Neural progenitor cell (in vitro differentiated cells): Measurements from ENCODE around the gene SERPINB6. TPM values are rescaled to one million over a fixed set of nuclear protein-coding genes. Genes with fewer than 3 reads are reported as not detected.

ENCODE experiments used
- DNase-seq: peaks from one replicate; pipeline ENCODE4 v3.0.0-alpha.2; 2016; ENCODE audit warnings: low spot score
- H2AFZ ChIP-seq: fragments of 200-600 bp; sonication (generic); replicated peaks from 2 replicates; pipeline ENCODE4 v1.6.1; 2016; ENCODE audit warnings: antibody characterized with exemption
- H3F3A ChIP-seq: fragments of 200-600 bp; sonication (generic); 2 replicates; pipeline ENCODE4 v1.6.1; 2016; ENCODE audit warnings: antibody characterized with exemption, low read depth
- H3K27ac ChIP-seq: fragments of 200-600 bp; sonication (generic); 2 replicates; pipeline ENCODE4 v1.5.1; 2016; ENCODE audit warnings: mild to moderate bottlenecking
- H3K27me3 ChIP-seq: fragments of 200-600 bp; sonication (generic); 2 replicates; pipeline ENCODE4 v1.6.1; 2016; ENCODE audit warnings: mild to moderate bottlenecking, moderate library complexity
- H3K36me3 ChIP-seq: fragments of 200-600 bp; sonication (generic); 2 replicates; pipeline ENCODE4 v1.5.1; 2016
- H3K4me1 ChIP-seq: fragments of 200-600 bp; sonication (generic); 2 replicates; pipeline ENCODE4 v1.6.1; 2016; ENCODE audit warnings: mixed run types
- H3K4me2 ChIP-seq: fragments of 200-600 bp; sonication (generic); 2 replicates; pipeline ENCODE4 v1.6.1; 2016
- H3K4me3 ChIP-seq: fragments of 200-600 bp; sonication (generic); 2 replicates; pipeline ENCODE4 v1.5.1; 2016
- H3K79me2 ChIP-seq: fragments of 200-600 bp; sonication (generic); 2 replicates; pipeline ENCODE4 v1.6.1; 2016; ENCODE audit warnings: low read depth
- H3K9ac ChIP-seq: fragments of 200-600 bp; sonication (generic); 2 replicates; pipeline ENCODE4 v1.6.1; 2016
- H3K9me3 ChIP-seq: fragments of 200-600 bp; sonication (generic); 2 replicates; pipeline ENCODE4 v1.5.1; 2016; ENCODE audit warnings: low read depth
- H4K20me1 ChIP-seq: fragments of 200-600 bp; sonication (generic); 2 replicates; pipeline ENCODE4 v1.6.1; 2016; ENCODE audit warnings: low read depth
- H3K27ac Mint-ChIP-seq: 3 replicates; pipeline ENCODE4 v1.8.0; 2021; ENCODE audit warnings: mixed read lengths
- H3K27me3 Mint-ChIP-seq: 2 replicates; pipeline ENCODE4 v1.8.0; 2022; ENCODE audit warnings: low read depth, mild to moderate bottlenecking, inconsistent platforms, moderate library complexity, mixed read lengths; ENCODE audit not compliant: insufficient read depth
- H3K36me3 Mint-ChIP-seq: 3 replicates; pipeline ENCODE4 v1.8.0; 2021; ENCODE audit warnings: mixed read lengths
- H3K4me1 Mint-ChIP-seq: 3 replicates; pipeline ENCODE4 v1.8.0; 2021; ENCODE audit warnings: mixed read lengths
- H3K4me3 Mint-ChIP-seq: 3 replicates; pipeline ENCODE4 v1.8.0; 2021; ENCODE audit warnings: mild to moderate bottlenecking, moderate library complexity, mixed read lengths
- H3K9me3 Mint-ChIP-seq: 3 replicates; pipeline ENCODE4 v1.8.0; 2020; ENCODE audit warnings: mixed read lengths
- CTCF ChIP-seq: fragments of 200-600 bp; sonication (generic); IDR thresholded peaks from 2 replicates; pipeline ENCODE4 v1.5.1; 2017; ENCODE audit warnings: antibody characterized with exemption, mild to moderate bottlenecking
- EZH2 ChIP-seq: fragments of 200-600 bp; sonication (generic); IDR thresholded peaks from 2 replicates; pipeline ENCODE4 v1.6.1; 2017; ENCODE audit warnings: antibody characterized with exemption, mild to moderate bottlenecking, moderate library complexity
- EZH2phosphoT487 ChIP-seq: fragments of 200-600 bp; sonication (generic); IDR thresholded peaks from 2 replicates; pipeline ENCODE4 v1.6.1; 2017; ENCODE audit warnings: antibody characterized with exemption
- total RNA-seq: library from RNA; depleted of rRNA; stranded (reverse); fragments of >200 nt; gene quantifications from 2 replicates; pipeline ENCODE4 v1.2.3, GENCODE V29; 2015; ENCODE audit warnings: low replicate concordance

The SERPINB6 gene
- total RNA-seq, 1 donor from 2014 or later, result 13.3 TPM

- no peaks in the 10 kb centered on the region for H3K79me2 ChIP-seq
- H3K36me3 Mint-ChIP-seq, result peaks cover 9% of the 10 kb centered on the region
- no peak overlapping the region for H2AFZ ChIP-seq
Observed at GRCh38 chr6:2920671-2921112, 50.7 kb downstream of the SERPINB6 start.

GRCh38 chr6:2919886-2920285, 51.5 kb downstream of the SERPINB6 start:
- Histone ChIP-seq H3K4me1 (peaks cover 22% of the 10 kb centered on the region), H3K36me3 (no peaks in the 10 kb centered on the region), H3K9me3 (no peaks in the 10 kb centered on the region), H3K4me3 (no peak overlapping the region), H3K9ac (no peak overlapping the region), H2AFZ (no peak overlapping the region), H3K27ac (no peak overlapping the region), H3K79me2 (no peaks in the 10 kb centered on the region), H3K27me3 (no peaks in the 10 kb centered on the region), H3F3A (peaks cover 12% of the 10 kb centered on the region), H3K4me2 (no peak overlapping the region), H4K20me1 (no peaks in the 10 kb centered on the region)
- no peak for DNase-seq
- peak overlapping the region; percentile 61 for H3K4me3 Mint-ChIP-seq
- TF ChIP-seq EZH2phosphoT487, result no peak
- no peak for TF ChIP-seq CTCF
- TF ChIP-seq EZH2, result no peak
- H3K36me3 Mint-ChIP-seq, result peaks cover 9% of the 10 kb centered on the region
- H3K27ac Mint-ChIP-seq, result peak overlapping the region; percentile 92
- H3K4me1 Mint-ChIP-seq, result peaks cover 32% of the 10 kb centered on the region
- peaks cover 22% of the 10 kb centered on the region for H3K9me3 Mint-ChIP-seq
- peaks cover 21% of the 10 kb centered on the region for H3K27me3 Mint-ChIP-seq

More at GRCh38 chr6:2920671-2921112, 50.7 kb downstream of the SERPINB6 start:
- Histone ChIP-seq H3K27ac (no peak overlapping the region), H3K36me3 (no peaks in the 10 kb centered on the region), H3F3A (peaks cover 20% of the 10 kb centered on the region), H4K20me1 (no peaks in the 10 kb centered on the region), H3K9me3 (no peaks in the 10 kb centered on the region), H3K27me3 (no peaks in the 10 kb centered on the region), H3K4me2 (no peak overlapping the region), H3K4me3 (no peak overlapping the region), H3K4me1 (peaks cover 27% of the 10 kb centered on the region), H3K9ac (no peak overlapping the region)
- no peak for DNase-seq
- Mint-ChIP-seq H3K27ac (no peak overlapping the region), H3K4me1 (peaks cover 33% of the 10 kb centered on the region), H3K9me3 (peaks cover 22% of the 10 kb centered on the region), H3K4me3 (no peak overlapping the region), H3K27me3 (peaks cover 21% of the 10 kb centered on the region)
- TF ChIP-seq EZH2 (no peak), EZH2phosphoT487 (no peak), CTCF (no peak)

GRCh38 chr6:2919401-2919800, 52.0 kb downstream of the SERPINB6 start:
- H3K4me1 Mint-ChIP-seq, result peaks cover 32% of the 10 kb centered on the region
- DNase-seq, result no peak
- H3F3A ChIP-seq, result peaks cover 12% of the 10 kb centered on the region
- H3K27ac ChIP-seq, result no peak overlapping the region
- H3K79me2 ChIP-seq, result no peaks in the 10 kb centered on the region
- H3K4me3 Mint-ChIP-seq, result peak overlapping the region; percentile 10
- no peak overlapping the region for H3K4me2 ChIP-seq
- H4K20me1 ChIP-seq, result no peaks in the 10 kb centered on the region
- H3K27me3 ChIP-seq, result no peaks in the 10 kb centered on the region
- peaks cover 21% of the 10 kb centered on the region for H3K27me3 Mint-ChIP-seq
- no peak overlapping the region for H2AFZ ChIP-seq
- no peak overlapping the region for H3K9ac ChIP-seq
- no peaks in the 10 kb centered on the region for H3K9me3 ChIP-seq
- H3K36me3 Mint-ChIP-seq, result peaks cover 9% of the 10 kb centered on the region
- no peaks in the 10 kb centered on the region for H3K36me3 ChIP-seq
- H3K9me3 Mint-ChIP-seq, result peaks cover 22% of the 10 kb centered on the region
- TF ChIP-seq EZH2, result no peak
- no peak for TF ChIP-seq EZH2phosphoT487
- TF ChIP-seq CTCF, result no peak
- peaks cover 22% of the 10 kb centered on the region for H3K4me1 ChIP-seq
- H3K4me3 ChIP-seq, result no peak overlapping the region
- peak overlapping the region; percentile 22 for H3K27ac Mint-ChIP-seq
